Glutamatergic neuron (in vitro differentiated cells): ENCODE results near the gene HOXC12. TPM values are rescaled to one million over a fixed set of nuclear protein-coding genes. Genes with fewer than 3 reads are reported as not detected.

Source experiments
- DNase-seq: peaks from one replicate; pipeline ENCODE4 v3.0.0; 2022
- H3K27ac Mint-ChIP-seq: one replicate; pipeline ENCODE4 v1.8.0; 2020; ENCODE audit warnings: mild to moderate bottlenecking, mixed read lengths, inconsistent platforms; ENCODE audit not compliant: unreplicated experiment
- H3K27me3 Mint-ChIP-seq: one replicate; pipeline ENCODE4 v1.8.0; 2020; ENCODE audit warnings: mild to moderate bottlenecking, moderate library complexity, mixed read lengths, inconsistent platforms; ENCODE audit not compliant: unreplicated experiment
- H3K36me3 Mint-ChIP-seq: one replicate; pipeline ENCODE4 v1.8.0; 2020; ENCODE audit warnings: mild to moderate bottlenecking, mixed read lengths, inconsistent platforms; ENCODE audit not compliant: unreplicated experiment
- H3K4me1 Mint-ChIP-seq: one replicate; pipeline ENCODE4 v1.8.0; 2020; ENCODE audit warnings: mild to moderate bottlenecking, low read depth, mixed read lengths, inconsistent platforms; ENCODE audit not compliant: unreplicated experiment
- H3K4me3 Mint-ChIP-seq: one replicate; pipeline ENCODE4 v1.8.0; 2020; ENCODE audit warnings: mild to moderate bottlenecking, mixed read lengths, inconsistent platforms; ENCODE audit not compliant: unreplicated experiment
- H3K9me3 Mint-ChIP-seq: one replicate; pipeline ENCODE4 v1.8.0; 2020; ENCODE audit warnings: mild to moderate bottlenecking, moderate library complexity, mixed read lengths, inconsistent platforms; ENCODE audit not compliant: unreplicated experiment
- CTCF ChIP-seq: fragments of 200-600 bp; sonication (generic); IDR thresholded peaks from one replicate; pipeline ENCODE4 v1.5.0; 2021; ENCODE audit not compliant: partially characterized antibody, unreplicated experiment
- total RNA-seq: library from RNA; stranded (reverse); fragmentation: NEBNext Ultra II Directional; extraction: Animal tissue kit (Norgen Biotek cat#: 25700); gene quantifications from one replicate; pipeline ENCODE4 v1.2.1, GENCODE V29; 2021; ENCODE audit not compliant: unreplicated experiment

The HOXC12 gene
- total RNA-seq, 1 donor from 2014 or later: not detected

DNA sequence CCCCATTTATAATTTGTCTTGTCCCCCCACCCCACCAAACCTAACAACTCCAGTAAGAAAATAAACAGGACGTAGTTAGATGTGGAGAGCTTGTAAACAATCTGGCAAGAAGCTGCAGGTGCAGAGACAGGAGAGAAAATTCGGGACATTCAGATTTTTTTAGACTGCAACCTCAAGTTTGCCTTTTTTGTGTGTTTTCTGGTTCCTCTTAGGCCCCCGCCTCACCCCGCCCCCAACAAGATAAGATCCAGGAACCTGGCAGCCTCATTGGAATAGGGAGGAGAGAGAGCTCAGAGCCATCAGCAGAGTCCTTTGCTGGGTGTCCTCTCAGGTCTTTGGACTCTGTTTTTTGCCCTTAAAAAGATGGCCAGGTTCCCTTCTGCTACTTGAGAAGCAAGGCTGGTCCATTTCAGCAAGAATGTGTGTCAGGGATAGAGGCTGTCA, 33.1 kb downstream of the HOXC12 start:
- Mint-ChIP-seq H3K9me3 (peaks cover 7% of the 10 kb centered on the region), H3K27me3 (peaks cover 62% of the 10 kb centered on the region), H3K4me1 (no peaks in the 10 kb centered on the region), H3K4me3 (no peak overlapping the region), H3K36me3 (no peaks in the 10 kb centered on the region), H3K27ac (no peak overlapping the region)
- DNase-seq: no peak
- no peak for TF ChIP-seq CTCF

DNA sequence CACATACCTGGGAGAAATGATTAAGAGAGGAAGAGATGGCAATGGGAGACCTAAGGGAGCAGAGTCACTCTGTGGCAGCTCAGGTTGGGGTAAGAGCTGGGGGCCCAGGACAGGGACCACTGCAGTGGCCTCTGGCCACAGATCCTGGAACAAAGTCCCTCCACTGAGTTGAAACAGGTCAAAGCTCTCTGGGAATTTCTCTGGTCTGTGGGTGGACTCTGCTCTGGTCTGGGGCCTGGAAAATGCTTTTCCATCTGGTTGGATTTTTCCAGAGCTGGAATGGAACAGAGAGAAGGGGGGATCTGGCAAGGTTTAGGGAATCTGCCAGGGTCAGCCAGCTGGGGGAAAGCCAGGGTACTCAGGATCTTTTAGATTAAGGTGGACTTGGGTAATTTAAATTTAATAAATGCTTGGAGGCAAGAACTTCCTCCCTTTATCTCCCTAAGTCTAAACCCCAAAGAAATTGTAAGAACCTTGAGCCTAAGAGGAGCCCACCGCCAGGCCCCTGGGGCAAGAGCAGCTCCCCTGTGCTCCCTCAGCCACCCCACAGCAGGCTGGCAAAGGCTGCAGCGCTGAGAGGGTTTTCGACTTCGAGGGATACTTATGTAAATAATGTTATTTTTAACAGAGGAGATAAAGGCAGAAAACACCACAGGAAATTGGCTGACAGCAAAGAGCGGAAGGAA, 34.0 kb downstream of the HOXC12 start:
- no peak for DNase-seq
- no peak overlapping the region for H3K4me3 Mint-ChIP-seq
- no peaks in the 10 kb centered on the region for H3K4me1 Mint-ChIP-seq
- peaks cover 58% of the 10 kb centered on the region for H3K27me3 Mint-ChIP-seq
- no peaks in the 10 kb centered on the region for H3K36me3 Mint-ChIP-seq
- no peak for TF ChIP-seq CTCF
- H3K9me3 Mint-ChIP-seq: peaks cover 5% of the 10 kb centered on the region
- H3K27ac Mint-ChIP-seq: no peak overlapping the region

DNA sequence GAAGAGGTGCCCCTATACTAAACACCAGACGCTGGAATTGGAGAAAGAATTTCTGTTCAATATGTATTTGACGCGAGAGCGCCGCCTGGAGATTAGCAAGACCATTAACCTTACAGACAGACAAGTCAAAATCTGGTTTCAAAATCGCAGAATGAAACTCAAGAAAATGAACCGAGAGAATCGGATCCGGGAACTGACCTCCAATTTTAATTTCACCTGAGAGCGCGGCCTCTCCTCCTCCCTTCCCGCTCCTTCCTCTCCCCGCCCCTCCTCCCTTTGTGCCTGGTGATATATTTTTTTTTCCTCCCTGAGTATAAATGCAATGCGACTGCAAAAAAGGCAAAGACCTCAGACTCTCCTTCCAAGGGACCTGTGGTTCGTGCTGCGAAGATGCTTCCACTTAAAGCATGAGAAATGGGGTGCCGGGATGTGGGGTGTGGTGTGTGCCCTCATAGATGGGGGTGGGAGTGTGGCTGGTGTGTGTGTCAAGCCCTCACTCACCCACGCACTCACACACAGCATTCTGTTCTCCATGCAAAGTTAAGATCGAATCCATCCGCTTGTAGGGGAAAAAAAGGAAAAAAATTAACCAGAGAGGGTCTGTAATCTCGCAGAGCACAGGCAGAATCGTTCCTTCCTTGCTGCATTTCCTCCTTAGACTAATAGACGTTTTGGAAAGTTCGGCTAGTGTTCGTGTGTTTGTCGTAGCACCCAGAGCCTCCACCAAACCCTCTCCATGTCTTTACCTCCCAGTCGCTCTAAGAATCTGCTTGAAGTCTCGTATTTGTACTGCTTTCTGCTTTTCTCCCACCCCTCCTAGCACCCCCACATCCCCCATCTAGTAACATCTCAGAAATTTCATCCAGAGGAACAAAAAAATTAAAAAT, 34.8 kb downstream of the HOXC12 start:
- no peak overlapping the region for H3K4me3 Mint-ChIP-seq

GRCh38 chr12:53990311-53991076, 35.8 kb downstream of the HOXC12 start:
- DNase-seq: no peak
- no peak for TF ChIP-seq CTCF
- Mint-ChIP-seq H3K4me3 (no peak overlapping the region), H3K4me1 (no peaks in the 10 kb centered on the region), H3K27ac (no peak overlapping the region), H3K27me3 (peaks cover 65% of the 10 kb centered on the region), H3K9me3 (peaks cover 3% of the 10 kb centered on the region), H3K36me3 (no peaks in the 10 kb centered on the region)

More for the DNA sequence above, 34.8 kb downstream of the HOXC12 start:
- Mint-ChIP-seq H3K27me3 (peaks cover 63% of the 10 kb centered on the region), H3K9me3 (peaks cover 5% of the 10 kb centered on the region), H3K27ac (no peak overlapping the region), H3K4me1 (no peaks in the 10 kb centered on the region), H3K36me3 (no peaks in the 10 kb centered on the region)
- TF ChIP-seq CTCF: peak; percentile 34
- peak; percentile 54 for DNase-seq
